Brain microvascular endothelial cell (primary cell): ENCODE measurements around the gene TGFB1I1.
"Not testable (repeated sequence)": the region's sequence is repeated elsewhere in the genome, so short reads cannot be mapped to it uniquely, and the experiment has no call there.

Source experiments
- DNase-seq: peaks from one replicate; pipeline ENCODE4 v3.0.0-alpha.2; 2020
- H3K27ac ChIP-seq: fragments of 250-450 bp; sonication (Bioruptor Pico); 2 replicates; pipeline ENCODE4 v1.5.1; 2020; ENCODE audit warnings: mild to moderate bottlenecking, moderate library complexity
- H3K27me3 ChIP-seq: fragments of 250-450 bp; sonication (Bioruptor Pico); replicated peaks from 2 replicates; pipeline ENCODE4 v1.5.1; 2020; ENCODE audit warnings: mild to moderate bottlenecking
- H3K36me3 ChIP-seq: fragments of 250-450 bp; sonication (Bioruptor Pico); replicated peaks from 2 replicates; pipeline ENCODE4 v1.5.1; 2020; ENCODE audit warnings: mild to moderate bottlenecking
- H3K4me3 ChIP-seq: 2 replicates; pipeline ENCODE4 v1.5.1; 2011; ENCODE audit warnings: low read depth, mild to moderate bottlenecking, control low read depth, low read length, moderate library complexity
- CTCF ChIP-seq: IDR thresholded peaks from 2 replicates; pipeline ENCODE4 v1.5.1; 2011; ENCODE audit warnings: low read depth, mild to moderate bottlenecking, moderate library complexity, low read length, control low read depth, inconsistent platforms; ENCODE audit errors: missing control alignments
- in situ Hi-C: cut with HindIII; loops from 2 replicates; pipeline ENCODE4 v1.10.0; 2017; ENCODE audit warnings: low sequenced_read_pairs, low pct_ligation_motif_present

The TGFB1I1 gene

DNA sequence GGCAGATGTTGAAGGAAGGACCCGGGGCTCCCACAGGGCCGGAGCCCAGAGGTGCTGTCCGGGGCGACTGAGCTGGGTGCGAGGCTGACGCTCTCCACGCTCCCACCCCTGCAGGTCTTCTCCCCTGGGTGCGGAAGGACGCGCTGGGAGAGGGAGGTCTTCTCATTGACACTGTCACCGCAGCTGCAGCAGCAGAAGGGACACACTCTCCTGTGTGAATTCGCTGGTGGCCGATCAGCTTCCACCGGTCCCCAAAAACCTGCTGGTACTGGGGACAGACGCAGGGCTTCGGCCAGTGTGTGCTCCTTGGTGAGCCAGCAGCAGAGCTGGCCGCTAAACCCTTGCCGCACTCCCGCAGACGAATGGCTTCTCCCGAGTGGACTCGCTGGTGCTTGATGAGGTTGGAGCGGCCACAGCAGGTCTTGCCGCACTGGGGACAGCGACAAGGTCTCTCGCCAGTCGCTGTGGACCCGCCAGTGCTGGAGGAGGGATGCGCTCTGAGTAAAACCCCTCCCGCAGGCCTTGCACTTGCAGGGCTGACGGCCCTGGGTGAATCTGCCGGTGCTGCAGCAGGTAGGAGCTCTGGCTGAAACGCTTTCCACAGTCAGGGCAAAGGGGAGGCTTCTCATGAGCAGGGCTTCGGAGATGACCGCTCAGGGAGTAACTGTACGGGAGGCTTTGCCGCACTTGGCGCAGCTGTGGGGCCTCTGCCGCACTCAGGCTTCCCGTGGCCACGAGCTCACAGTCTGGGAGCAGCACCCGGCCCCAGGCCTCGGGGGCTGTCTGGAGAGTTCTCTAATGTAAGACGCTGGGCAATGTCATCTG lies 35.5 kb upstream of the TGFB1I1 start:
- H3K4me3 ChIP-seq: no peak overlapping the region
- H3K36me3 ChIP-seq: no peaks in the 10 kb centered on the region
- H3K27ac ChIP-seq: no peak overlapping the region
- TF ChIP-seq CTCF: no peak
- DNase-seq: no peak
- in situ Hi-C loops: no loop called here
- H3K27me3 ChIP-seq: no peaks in the 10 kb centered on the region

DNA sequence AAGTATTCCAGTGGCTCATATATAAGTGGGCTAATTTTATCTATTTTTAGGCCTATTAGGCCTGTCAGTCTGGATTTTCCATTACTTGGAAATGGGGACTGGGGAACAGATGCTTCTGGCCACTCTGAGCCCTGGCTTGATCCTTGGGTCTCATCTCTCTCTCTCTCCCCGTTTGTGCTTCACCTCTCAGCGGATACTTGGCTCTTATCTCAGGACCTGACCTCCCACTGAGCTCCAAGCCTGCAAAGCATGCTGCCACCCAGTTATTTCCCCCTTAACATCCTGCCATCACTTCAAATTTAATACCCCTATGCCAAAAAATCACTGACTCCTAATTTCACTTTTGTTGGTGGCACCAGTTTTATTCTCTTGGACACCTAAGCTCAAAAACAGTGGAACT lies 33.5 kb upstream of the TGFB1I1 start:
- no peaks in the 10 kb centered on the region for H3K36me3 ChIP-seq
- TF ChIP-seq CTCF: no peak
- in situ Hi-C loops: no loop called here
- no peak overlapping the region for H3K4me3 ChIP-seq
- DNase-seq: no peak
- no peak overlapping the region for H3K27ac ChIP-seq
- H3K27me3 ChIP-seq: no peaks in the 10 kb centered on the region

- H3K36me3 ChIP-seq, H3K27ac ChIP-seq, in situ Hi-C loops, H3K27me3 ChIP-seq, DNase-seq, H3K4me3 ChIP-seq: not testable (repeated sequence)
Measured at GRCh38 chr16:31439023-31439422, 32.9 kb upstream of the TGFB1I1 start.

DNA sequence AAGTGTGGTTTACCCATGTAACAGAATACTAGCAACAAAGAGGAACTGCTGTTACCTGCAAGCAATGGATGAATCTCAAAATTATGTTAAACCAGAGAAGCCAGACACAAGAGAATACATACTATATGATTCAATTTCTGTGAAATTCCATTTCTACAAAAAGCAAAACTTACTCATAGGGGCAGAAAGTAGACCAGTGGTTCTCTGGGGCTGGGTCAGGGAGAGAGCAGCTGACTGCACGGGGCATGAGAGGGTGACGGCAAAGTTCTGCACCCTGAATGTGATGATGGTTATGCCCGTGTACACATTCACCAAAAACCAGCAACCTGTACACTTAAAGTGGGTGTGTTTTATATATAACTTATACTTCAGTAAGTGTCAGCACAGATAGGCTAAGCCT lies 32.4 kb upstream of the TGFB1I1 start:
- Histone ChIP-seq H3K4me3 (no peak overlapping the region), H3K27me3 (no peaks in the 10 kb centered on the region), H3K27ac (no peak overlapping the region), H3K36me3 (no peaks in the 10 kb centered on the region)
- no peak for DNase-seq
- in situ Hi-C loops: no loop called here
- TF ChIP-seq CTCF: no peak

DNA sequence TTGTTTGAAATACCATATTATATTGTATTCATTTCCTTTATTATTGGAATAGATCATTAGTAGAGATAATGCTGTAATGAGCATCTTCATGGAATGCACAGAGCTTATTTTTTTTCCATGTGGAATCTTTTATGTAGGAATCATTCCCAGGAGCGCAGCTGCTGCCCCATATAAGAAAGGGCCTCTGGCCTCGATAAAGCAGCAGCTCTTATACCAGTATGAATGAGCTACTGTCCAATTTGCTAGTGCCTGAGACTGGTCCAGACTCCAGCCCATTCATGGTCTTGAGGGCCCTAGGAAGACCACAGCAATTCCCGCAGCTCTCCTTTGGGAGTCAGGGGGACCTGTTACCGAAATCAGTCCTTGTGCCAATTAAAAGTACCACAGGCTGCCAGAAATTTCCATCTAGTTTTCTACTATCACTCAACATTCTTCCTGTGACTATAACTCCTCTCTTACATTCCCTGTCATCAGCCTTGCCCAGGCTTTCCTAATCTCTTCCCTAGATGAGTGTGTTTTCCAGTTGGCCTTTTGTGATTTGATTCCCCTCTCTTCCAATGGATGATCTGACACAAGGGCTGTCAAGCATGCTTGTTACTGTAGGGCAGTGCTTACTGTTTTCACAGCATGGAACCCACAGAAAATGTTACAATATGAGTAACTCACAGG lies 31.3 kb upstream of the TGFB1I1 start:
- Histone ChIP-seq H3K27ac (no peak overlapping the region), H3K27me3 (no peaks in the 10 kb centered on the region), H3K36me3 (no peaks in the 10 kb centered on the region), H3K4me3 (no peak overlapping the region)
- no peak for DNase-seq
- in situ Hi-C loops: no loop called here
- TF ChIP-seq CTCF: no peak

DNA sequence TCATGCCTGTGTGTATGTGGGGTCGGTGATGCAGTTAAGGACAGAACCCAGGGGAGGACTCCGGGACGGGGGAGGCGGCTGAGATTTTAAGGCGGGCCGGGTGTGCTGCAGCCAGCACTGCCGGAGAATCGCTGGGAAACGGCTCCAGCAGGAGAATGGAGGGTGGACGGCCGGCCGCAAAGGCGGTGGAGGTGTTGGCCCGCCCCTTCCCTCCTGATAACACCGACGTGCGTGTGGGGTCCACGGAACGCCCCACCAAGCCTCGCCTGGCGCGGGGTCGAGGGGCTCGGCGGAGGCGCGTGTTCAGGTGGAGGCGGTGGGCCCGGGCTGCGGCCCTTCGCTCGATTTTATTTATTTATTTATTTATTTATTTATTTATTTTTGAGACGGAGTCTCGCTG lies 30.0 kb upstream of the TGFB1I1 start:
- H3K27ac ChIP-seq: no peak overlapping the region
- TF ChIP-seq CTCF: no peak
- no peak for DNase-seq
- in situ Hi-C loops: no loop called here
- no peaks in the 10 kb centered on the region for H3K27me3 ChIP-seq
- peak overlapping the region; percentile 9 for H3K4me3 ChIP-seq
- H3K36me3 ChIP-seq: no peaks in the 10 kb centered on the region

- H3K27ac ChIP-seq, DNase-seq, in situ Hi-C loops, H3K4me3 ChIP-seq, H3K36me3 ChIP-seq, H3K27me3 ChIP-seq: not testable (repeated sequence)
Measured at GRCh38 chr16:31445931-31446330, 26.0 kb upstream of the TGFB1I1 start.
